GM21737 (cell line): ENCODE measurements around the gene ZCCHC7.
"Not testable (repeated sequence)": the region's sequence is repeated elsewhere in the genome, so short reads cannot be mapped to it uniquely, and the experiment has no call there.

Experiments used
- ATAC-seq: cut with Tn5 transposase; IDR thresholded peaks from one replicate; pipeline ENCODE4 v1.9.1; 2021; ENCODE audit warnings: mild to moderate bottlenecking, moderate library complexity; ENCODE audit not compliant: unreplicated experiment

The ZCCHC7 gene

DNA sequence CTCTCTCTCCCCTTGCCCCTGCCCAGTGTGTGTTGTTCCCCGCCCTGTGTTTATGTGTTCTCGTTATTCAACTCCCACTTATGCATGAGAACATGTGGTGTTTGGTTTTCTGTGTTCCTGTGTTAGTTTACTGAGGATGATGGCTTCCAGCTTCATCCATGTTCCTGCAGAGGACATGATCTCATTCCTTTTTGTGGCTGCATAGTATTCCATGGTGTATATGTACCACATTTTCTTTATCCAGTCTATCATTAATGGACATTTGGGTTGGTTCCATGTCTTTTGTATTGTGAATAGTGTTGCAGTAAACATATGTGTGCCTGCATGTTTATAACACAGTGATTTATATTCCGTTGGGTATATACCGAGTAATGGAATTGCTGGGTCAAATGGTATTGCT is 83.1 kb downstream of the ZCCHC7 start:
- not testable (repeated sequence) for ATAC-seq

DNA sequence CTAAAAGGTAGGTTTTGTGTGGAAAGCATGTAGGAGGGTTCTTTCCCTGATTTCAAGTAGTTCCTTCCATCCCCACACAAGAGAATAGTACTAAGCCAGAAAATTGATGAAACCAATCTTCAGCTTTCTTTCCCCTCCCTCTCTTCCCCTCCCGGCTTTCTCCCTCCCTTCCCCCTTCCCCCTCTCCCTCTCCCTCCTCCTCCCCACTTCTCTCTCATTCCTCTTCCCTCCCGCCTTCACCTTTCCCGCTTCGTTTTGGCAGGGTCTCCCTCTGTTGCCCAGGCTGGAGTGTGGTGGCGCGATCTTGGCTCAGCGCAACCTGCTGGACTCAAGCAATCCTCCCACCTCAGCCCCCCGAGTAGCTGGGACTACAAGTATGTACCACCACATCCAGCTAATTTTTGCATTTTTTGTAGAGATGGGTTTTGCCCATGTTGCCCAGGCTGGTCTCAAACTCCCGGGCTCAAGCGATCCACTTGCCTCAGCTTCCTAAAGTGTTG is 85.8 kb downstream of the ZCCHC7 start:
- ATAC-seq: no peak

DNA sequence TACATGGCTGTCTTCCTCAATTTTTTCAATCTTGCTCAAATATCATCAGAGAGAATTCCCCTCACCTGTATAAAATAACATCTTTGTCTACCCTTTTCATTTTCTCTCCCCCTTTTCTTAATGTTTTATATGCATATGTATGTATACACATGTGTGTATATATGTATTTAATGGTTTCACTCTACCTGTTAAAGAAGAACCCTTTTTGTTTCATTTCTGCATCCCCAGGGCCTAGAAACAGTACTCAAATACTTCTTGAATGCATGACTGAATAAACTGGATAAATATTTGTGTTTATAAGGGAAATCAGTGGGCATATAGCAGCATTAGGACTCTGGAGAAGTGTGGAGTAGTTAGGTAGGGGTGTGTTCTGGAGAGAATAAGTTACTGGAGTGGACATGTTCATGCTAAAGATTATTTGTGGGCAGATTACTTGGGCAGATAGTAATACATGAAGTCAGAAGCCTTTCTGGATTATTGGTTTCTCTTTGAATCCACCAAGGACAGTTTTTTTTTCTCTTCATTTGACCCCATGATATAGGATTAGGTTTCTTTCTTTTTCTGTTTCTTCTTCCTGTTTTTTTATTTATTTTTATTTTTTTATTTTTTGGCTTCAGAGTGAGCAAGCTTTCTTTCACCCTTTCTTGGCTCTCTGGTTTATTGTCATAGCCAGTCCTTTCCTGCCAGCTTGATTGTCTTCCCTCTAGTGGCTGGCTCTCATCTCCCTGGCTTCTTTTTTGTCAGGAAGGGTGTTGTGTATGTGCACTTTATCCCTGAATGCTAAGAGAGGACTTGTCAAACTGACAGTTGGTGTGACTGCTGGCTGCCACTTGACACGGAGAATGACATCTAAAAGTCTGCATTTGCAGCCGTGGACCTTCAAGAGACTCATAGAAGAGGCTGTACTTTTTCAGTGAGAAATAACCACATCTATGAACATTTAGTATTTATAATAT is 89.3 kb downstream of the ZCCHC7 start:
- ATAC-seq: no peak

DNA sequence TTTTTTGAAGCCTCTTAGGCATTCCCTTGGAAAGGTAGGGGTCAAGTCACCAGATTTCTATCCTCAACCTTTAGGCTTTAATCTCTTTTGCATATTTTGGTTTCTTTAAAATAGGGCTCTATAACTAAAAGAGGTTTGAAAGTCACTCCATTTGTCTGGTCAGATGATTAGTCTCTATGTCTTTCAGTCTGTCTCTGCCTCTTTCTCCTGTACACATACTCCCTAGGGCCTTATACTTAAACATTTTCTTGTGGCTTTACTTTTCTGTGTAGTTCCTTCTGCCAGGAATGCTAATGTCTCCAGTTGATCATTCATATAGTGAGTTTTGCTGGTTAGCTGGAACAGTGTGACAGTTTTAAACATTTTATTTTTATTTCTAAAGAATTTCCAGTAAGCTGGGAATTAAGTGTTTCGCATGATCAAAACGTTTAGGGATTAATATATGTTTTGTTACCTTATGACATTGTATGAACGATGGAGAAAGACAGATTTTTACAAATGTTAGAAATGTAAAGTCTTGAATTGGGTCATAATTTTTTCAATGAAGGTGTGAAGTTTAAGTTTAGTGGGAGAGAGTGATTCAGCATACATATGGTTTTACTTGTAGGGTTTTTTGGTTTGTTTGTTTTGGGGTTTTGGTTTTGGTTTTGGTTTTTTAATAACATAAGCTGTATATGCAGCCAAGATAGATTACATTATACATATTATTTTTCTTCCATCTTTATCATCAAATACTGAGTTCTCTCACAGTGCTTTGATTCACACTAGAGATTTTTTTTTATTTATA is 90.6 kb downstream of the ZCCHC7 start:
- no peak for ATAC-seq

DNA sequence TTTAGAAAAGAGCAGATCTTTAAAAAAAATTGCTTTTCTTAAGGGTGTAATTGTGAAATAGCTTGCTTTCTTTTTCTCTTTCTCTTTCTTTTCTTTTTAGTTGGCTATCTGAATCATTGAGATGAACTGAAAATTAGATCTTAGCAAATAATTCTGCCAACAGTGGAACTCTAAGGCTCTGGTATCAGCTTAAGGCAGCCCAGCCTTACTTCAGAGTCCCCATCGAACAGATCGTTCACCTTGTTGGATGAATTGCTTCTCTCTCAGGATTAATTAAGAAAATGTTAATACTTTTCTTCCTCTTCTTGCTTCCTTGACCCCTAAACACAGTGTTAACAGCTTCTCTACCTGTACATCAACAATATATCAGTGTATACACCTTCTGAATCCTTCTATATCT is 92.1 kb downstream of the ZCCHC7 start:
- ATAC-seq: no peak

DNA sequence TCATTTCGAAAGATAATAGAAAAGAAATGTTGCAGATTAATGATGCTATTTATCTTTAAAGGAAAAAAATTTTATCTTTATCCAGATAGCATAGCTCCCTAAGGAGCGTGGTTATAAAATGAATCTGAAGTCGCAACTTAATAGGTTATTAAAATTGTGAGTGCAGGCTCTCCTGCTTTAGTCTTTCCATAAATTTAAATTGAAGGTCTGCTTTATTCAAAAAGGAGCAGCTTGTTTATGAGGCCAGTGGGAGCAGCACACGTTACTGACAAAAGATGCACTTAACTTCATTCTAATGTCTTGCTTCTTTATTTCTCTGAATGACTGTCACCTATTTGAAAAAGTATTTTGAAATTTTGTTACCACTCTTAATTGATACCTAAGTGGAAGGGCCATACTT is 95.0 kb downstream of the ZCCHC7 start:
- ATAC-seq: no peak

DNA sequence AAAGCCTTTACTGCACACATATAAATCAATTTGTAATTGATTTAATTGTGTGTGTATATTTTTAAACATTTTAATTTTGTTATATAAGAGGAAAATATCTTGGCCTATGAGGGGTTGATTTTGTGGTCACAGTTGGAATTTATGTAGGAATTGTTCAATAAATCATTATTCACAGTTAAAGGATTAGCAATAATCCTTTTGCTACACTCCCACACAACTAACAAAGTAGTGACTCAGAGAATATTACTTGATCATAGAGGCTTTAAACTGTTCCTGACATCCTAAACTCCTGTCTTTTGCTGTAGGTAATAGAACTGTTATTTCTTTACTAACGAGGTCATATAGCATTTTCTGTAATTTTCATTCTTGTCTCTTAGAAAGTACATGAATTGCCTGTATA is 95.5 kb downstream of the ZCCHC7 start:
- no peak for ATAC-seq

DNA sequence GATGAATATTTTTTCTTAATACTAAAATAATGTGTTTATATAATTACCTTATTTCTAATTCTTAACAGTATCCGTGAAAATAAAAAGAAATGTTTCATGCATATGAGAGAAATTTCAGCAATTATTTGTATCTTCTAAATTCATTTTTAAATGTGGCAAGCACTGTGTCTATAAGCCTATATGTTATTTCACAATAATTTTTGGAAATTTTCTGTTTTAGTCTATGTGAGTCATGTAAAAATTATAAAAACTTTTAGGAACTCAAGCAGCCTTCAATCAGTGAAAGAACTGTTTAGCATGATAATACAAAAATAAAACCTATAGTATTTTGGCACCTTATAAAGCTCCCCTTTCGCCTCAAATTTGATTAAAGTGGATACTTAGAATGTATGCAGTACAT is 96.8 kb downstream of the ZCCHC7 start:
- no peak for ATAC-seq

DNA sequence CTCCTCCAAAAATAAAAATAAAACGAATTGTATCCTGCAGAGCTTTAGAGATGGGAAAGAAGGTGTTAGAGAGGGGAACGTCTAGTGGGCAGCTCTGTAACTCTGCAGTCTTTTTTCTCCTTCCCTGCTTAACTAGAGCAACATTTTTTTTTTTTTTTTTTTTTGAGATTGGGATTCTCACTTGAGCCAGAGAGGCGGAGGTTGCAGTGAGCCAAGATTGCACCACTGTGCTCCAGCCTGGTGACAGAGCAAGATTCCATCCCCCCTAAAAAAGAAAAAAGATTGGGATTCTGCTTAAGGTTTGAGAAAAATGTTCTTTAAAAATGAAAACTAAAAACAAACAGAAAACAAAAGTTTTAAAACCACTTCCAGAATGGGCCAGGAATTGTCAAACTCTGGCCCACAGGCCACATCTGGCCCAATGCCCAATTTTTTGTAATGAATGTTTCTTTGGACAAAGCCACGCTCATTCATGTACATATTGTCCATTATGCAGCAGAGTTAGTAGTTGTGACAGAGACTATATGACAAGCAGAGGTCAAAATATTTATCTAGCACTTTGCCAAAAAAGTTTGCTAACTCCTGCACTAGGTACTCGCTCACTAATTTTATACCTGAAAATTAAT is 98.5 kb downstream of the ZCCHC7 start:
- no peak for ATAC-seq

DNA sequence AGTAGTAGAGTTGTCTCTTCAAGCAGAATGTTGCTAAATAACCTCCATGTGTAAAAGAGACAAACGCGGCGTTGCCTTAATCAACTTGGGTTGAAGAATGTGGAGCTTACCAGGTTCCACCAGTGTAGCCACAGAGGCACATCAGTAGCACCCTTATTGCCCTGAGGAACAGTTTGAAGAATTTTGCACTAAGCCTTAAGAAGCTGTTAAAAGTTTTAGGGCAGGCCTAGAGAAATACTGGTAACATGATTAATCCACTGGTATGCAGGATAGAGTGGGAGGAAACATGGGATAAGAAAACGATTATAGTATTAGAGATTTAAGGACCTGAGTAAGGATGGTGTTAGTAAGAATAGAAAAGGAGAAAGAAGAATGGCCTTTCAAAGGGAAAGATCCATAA is 100.6 kb downstream of the ZCCHC7 start:
- no peak for ATAC-seq

DNA sequence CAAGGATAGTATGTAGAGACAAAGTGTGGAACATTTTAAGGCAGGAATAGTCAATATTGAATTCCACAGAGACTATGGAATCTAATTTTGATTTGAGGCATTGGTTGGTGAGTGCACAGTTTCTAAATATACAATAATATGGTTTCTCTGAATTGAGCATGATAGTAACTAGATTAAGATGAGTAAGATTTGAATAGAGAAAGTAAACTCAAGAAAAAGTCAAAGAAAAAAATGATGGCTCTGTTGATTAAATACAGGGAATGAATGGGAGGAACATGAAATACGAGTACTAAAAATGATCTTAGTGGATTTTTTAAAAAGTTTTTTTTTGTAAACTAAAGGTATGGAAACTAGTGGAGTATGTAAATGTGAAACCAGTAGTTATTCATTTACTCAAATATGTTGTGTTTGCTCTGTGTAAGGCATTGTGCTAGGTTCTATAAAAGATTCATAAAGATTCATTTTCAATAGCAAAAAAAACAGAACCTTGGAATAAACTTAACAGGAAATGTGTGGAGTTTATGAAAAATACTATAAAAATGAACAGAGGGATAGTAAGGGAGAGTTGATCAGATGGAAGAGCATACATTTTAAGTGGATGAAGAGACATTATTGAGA is 101.2 kb downstream of the ZCCHC7 start:
- ATAC-seq: no peak

DNA sequence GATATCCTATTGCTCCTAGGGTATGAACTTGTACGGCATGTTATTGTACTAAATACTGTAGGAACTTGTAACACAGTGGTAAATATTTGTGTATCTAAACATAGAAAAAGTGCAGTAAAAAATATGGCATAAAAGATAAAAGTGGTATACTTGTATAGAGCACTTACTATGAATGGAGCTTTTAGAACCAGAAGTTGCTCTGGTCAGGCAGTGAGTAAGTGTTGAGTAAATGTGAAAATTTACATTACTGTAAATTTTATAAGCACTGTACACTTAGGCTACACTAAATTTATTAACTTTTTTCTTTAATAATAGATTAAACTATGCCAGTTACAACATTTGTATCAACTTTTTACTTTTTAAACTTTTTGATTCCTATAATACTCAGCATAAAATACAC is 109.1 kb downstream of the ZCCHC7 start:
- ATAC-seq: no peak

DNA sequence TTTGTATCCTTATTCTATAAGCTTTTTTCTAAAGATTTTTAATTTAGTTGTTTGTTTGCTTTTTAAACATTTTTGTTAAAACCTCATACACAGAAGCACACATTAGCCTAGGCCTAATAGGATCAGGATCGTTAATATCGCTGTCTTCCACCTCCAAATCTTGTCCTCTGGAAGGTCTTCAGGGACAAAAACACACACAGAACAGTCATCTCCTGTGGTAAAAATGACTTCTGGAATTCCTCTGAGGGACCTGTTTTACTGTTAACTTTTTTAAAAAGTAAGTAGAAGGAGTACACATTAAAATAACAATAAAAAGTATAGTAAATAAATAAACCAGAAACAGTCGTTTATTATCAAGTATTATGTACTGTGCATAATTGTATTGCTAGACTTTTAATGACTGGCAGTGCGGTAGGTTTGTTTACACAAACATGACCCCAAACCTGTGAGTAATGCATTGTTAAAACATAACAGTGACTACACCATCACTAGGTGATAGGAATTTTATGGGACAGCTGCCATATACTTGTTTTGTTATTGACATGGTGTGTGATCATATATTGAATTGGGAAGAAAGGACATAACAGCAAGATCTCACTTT is 109.6 kb downstream of the ZCCHC7 start:
- ATAC-seq: no peak

DNA sequence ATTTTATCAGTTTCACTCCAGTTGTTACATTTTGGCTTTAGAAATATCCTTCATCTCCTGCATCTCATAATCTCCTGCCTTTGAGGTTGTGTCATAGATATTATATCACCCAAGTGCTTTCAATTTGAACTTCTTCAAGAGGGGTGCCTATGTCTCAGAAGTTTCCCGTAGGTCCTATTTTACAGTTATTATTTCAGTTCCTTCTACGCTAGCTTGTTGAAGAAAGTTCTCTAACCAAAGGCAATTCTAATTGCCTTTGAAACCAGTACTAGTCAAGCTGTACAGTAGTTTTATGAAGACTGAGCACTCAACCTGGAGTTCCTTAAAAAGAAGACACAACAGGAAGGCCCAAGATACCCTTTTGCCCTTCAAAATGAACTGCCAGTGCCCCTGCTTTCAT is 116.4 kb downstream of the ZCCHC7 start:
- ATAC-seq: no peak

DNA sequence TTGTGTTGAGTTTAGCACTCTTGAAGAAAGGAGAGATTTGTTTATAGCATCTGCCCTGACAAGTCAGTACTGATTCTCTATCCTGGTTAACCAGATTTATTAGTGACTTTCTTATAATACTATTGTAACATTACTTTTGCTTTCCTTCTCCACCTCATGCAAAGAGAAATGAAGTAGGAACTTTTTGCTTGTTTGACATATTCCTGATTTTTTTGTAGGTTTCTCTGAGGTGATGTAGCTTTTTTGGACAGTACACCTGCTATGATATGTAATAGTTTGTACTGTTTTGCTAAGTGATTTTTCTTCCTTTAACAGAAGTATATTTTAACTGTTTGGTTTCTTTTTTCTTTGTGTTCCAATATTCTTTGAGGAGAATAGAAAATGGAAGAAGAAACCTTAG is 117.7 kb downstream of the ZCCHC7 start:
- no peak for ATAC-seq

DNA sequence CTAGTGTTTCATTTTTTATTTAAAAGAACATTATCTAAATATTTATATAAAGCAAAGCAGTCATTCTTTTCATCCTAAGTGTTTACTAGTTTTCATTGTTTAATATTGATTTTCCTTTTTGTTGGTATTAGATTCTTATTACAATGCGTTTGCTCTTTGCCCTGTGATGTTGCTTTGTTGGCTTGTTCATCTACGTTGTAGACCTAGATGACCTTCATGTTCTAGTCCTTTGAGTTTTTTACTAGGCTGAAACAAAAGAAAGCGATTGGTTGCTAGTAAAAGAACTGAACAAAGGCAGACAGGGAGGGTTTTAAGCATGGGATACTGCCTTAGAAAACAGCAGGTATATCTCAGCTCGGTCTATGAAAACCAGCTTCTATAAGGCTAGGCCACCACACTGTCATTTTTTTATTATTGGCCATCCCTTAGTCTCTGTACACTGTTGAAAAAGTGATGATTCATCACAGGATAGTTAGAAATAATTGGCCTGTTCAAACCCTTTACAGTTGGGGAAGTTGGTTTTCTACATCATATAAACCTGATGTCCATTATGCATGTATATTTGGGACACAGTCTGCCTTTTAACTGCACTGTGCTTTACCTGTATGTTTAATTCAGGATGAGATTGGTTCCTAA is 119.0 kb downstream of the ZCCHC7 start:
- ATAC-seq: no peak

DNA sequence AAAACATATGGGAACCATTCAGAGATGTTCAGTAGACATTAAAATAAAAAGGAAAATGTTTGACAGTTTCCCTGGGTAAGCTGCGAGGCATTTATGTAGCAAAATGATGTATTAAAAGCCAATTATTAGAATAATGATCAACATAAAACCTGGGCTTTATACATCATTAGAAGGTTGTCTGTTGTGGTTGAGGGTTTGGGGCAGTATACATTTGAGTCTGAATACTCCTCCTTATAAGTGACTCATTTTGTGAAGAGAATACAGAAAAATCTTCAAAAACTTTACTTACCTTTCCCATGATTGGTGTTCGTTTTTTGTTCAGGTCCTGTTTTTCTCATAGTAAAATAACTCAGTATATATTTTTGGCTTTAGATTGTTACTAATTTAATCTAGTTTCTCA is 119.5 kb downstream of the ZCCHC7 start:
- no peak for ATAC-seq

DNA sequence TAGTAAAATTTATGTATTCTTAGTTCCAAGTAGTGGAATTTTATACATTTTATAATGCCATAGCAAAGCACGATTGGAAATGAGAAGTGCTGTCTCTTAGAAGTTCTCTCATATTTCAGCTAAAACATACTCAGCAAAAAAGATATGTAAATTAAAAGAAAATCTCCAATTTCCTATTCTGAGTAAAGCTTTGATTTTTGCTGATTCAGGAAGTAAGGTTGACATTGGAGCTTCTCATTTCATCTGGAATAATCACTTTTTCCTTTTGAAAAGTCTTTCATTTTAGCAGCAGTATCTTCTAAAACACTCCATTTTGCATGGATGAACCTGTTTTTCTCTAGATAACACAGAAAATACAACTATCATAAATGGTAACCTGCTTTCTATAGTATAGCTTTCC is 121.0 kb downstream of the ZCCHC7 start:
- no peak for ATAC-seq

DNA sequence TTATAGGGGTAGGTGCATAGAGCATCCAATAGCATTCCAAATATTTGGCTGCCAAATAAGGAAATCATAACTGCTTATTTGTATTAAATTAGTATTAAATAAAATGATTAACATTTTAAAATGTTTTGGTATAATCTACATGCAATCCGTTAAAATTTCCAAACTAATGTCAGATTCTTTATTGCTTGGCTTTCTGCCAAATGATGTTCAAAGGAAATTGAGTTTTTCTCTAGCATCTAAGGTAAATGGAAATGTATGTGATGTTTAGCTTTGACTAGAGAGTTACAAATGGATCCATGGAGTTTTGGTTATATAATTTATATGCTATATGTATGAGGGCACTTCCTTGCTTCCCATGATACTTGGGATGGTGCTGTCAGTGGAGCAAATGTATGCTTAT is 121.7 kb downstream of the ZCCHC7 start:
- no peak for ATAC-seq
